ENCODE results near the gene ZMYND15.

The ZMYND15 gene

GRCh38 chr17:4777969-4778760 lies 38.5 kb downstream of the ZMYND15 start:
- H3K4me3 ChIP-seq (replicated peaks; ENCODE audit: insufficient read depth, low read length), result no peak overlapping the region
- no peak overlapping the region for H3K27ac ChIP-seq (replicated peaks)
- H3K27me3 ChIP-seq (ENCODE audit: insufficient read depth, poor library complexity, severe bottlenecking), result no peaks in the 10 kb centered on the region
- no peak for DNase-seq (ENCODE audit: low read depth in 1 of 2, low spot score in 1 of 2)
- TF ChIP-seq SPI1 (IDR thresholded peaks at IDR 0.05; ENCODE audit: borderline replicate concordance, low read depth) (no peak), GABPA (IDR thresholded peaks at IDR 0.05; ENCODE audit: low read depth) (no peak), REST (IDR thresholded peaks at IDR 0.05; ENCODE audit: insufficient replicate concordance, low read depth) (no peak), POLR2AphosphoS5 (IDR thresholded peaks at IDR 0.05; ENCODE audit: low read depth) (no peak), CTCF (IDR thresholded peaks at IDR 0.05; ENCODE audit: insufficient read depth, low read length) (no peak)

- DNase-seq (ENCODE audit: low read depth in 1 of 2, low spot score in 1 of 2), result no peak
- H3K4me3 ChIP-seq (replicated peaks; ENCODE audit: insufficient read depth, low read length), result no peak overlapping the region
- peaks cover 2% of the 10 kb centered on the region for H3K27me3 ChIP-seq (ENCODE audit: insufficient read depth, poor library complexity, severe bottlenecking)
- TF ChIP-seq SPI1 (IDR thresholded peaks at IDR 0.05; ENCODE audit: borderline replicate concordance, low read depth), result no peak
- TF ChIP-seq REST (IDR thresholded peaks at IDR 0.05; ENCODE audit: insufficient replicate concordance, low read depth), result no peak
- no peak overlapping the region for H3K27ac ChIP-seq (replicated peaks)
Measured at GRCh38 chr17:4780325-4780955, 40.8 kb downstream of the ZMYND15 start.

- no peak for DNase-seq (ENCODE audit: low read depth in 1 of 2, low spot score in 1 of 2)
- H3K4me3 ChIP-seq (replicated peaks; ENCODE audit: insufficient read depth, low read length), result no peak overlapping the region
- peaks cover 13% of the 10 kb centered on the region for H3K27me3 ChIP-seq (ENCODE audit: insufficient read depth, poor library complexity, severe bottlenecking)
- H3K27ac ChIP-seq (replicated peaks), result no peak overlapping the region
- no peak for TF ChIP-seq CTCF (IDR thresholded peaks at IDR 0.05; ENCODE audit: insufficient read depth, low read length)
- no peak for TF ChIP-seq POLR2AphosphoS5 (IDR thresholded peaks at IDR 0.05; ENCODE audit: low read depth)
- TF ChIP-seq SPI1 (IDR thresholded peaks at IDR 0.05; ENCODE audit: borderline replicate concordance, low read depth), result no peak
- TF ChIP-seq GABPA (IDR thresholded peaks at IDR 0.05; ENCODE audit: low read depth), result no peak
- TF ChIP-seq REST (IDR thresholded peaks at IDR 0.05; ENCODE audit: insufficient replicate concordance, low read depth), result no peak
Measured at GRCh38 chr17:4782652-4783051, 43.0 kb downstream of the ZMYND15 start.
